Cardiac muscle cell (in vitro differentiated cells and primary cell): Measurements from ENCODE around the gene PRKRA. TPM values are rescaled to one million over a fixed set of nuclear protein-coding genes. Genes with fewer than 3 reads are reported as not detected.

Source experiments
- DNase-seq, 2 donors: peaks; one replicate each; pipeline versions ENCODE4 v3.0.0 to v3.0.0-alpha.2; 2010 to 2017; ENCODE audit warnings: low read depth in 1 of 2, low spot score in 1 of 2
- H3K27ac ChIP-seq: fragments of 200-600 bp; sonication (generic); 2 replicates; pipeline ENCODE4 v1.5.1; 2016
- H3K27me3 ChIP-seq: fragments of 200-600 bp; sonication (generic); 2 replicates; pipeline ENCODE4 v1.6.0; 2016; ENCODE audit warnings: control low read depth
- H3K36me3 ChIP-seq: fragments of 200-600 bp; sonication (generic); 2 replicates; pipeline ENCODE4 v1.5.1; 2016; ENCODE audit warnings: control low read depth
- H3K4me1 ChIP-seq: fragments of 200-600 bp; sonication (generic); 2 replicates; pipeline ENCODE4 v1.8.1; 2017; ENCODE audit warnings: low read depth, mild to moderate bottlenecking, mixed run types
- H3K4me3 ChIP-seq: fragments of 200-600 bp; sonication (generic); 2 replicates; pipeline ENCODE4 v1.5.1; 2016; ENCODE audit warnings: mild to moderate bottlenecking
- H3K9me3 ChIP-seq: fragments of 200-600 bp; sonication (generic); 2 replicates; pipeline ENCODE4 v1.5.1; 2017; ENCODE audit warnings: low read depth, mild to moderate bottlenecking, control low read depth
- polyA plus RNA-seq: library from polyadenylated mRNA; unstranded; fragments of >200 nt; fragmentation: Nextera tagmentation; extraction: Ambion mirVana; gene quantifications from 2 replicates; pipeline ENCODE4 v1.2.1, GENCODE V29; 2016
- total RNA-seq: library from RNA; depleted of rRNA; stranded (reverse); fragments of >200 nt; gene quantifications from 2 replicates; pipeline ENCODE4 v1.2.3, GENCODE V29; 2016
- TF ChIP-seq, protein P1 (sequence below): IDR thresholded peaks from 2 replicates; pipeline ENCODE4 v1.5.1; 2012; ENCODE audit warnings: low read depth, mild to moderate bottlenecking, low read length

PRKRA gene
- total and polyA plus RNA-seq, 2 experiments from 2014 or later, result 76.1 to 78.5 TPM

DNA sequence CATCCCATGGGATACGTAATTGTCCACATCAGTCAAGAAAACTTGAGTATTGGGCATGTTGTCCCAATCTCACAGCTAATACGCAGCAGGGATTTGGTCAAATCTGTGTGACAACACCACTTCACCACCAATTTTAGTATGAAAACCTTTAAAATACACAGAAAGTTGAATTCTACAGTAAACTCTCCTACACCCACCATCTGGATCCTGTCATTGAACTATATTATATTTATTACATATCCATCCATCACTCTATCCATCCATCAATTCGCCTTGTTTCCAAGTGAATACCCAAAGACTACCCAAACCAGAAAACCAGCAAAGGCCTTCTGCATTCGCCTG lies 28.3 kb upstream of the PRKRA start:
- Histone ChIP-seq H3K27me3 (no peaks in the 10 kb centered on the region), H3K27ac (no peak overlapping the region), H3K4me3 (no peak overlapping the region), H3K9me3 (no peaks in the 10 kb centered on the region), H3K36me3 (no peaks in the 10 kb centered on the region), H3K4me1 (peaks cover 13% of the 10 kb centered on the region)
- TF ChIP-seq, protein P1, sequence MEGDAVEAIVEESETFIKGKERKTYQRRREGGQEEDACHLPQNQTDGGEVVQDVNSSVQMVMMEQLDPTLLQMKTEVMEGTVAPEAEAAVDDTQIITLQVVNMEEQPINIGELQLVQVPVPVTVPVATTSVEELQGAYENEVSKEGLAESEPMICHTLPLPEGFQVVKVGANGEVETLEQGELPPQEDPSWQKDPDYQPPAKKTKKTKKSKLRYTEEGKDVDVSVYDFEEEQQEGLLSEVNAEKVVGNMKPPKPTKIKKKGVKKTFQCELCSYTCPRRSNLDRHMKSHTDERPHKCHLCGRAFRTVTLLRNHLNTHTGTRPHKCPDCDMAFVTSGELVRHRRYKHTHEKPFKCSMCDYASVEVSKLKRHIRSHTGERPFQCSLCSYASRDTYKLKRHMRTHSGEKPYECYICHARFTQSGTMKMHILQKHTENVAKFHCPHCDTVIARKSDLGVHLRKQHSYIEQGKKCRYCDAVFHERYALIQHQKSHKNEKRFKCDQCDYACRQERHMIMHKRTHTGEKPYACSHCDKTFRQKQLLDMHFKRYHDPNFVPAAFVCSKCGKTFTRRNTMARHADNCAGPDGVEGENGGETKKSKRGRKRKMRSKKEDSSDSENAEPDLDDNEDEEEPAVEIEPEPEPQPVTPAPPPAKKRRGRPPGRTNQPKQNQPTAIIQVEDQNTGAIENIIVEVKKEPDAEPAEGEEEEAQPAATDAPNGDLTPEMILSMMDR, result no peak
- DNase-seq, result no peak

DNA sequence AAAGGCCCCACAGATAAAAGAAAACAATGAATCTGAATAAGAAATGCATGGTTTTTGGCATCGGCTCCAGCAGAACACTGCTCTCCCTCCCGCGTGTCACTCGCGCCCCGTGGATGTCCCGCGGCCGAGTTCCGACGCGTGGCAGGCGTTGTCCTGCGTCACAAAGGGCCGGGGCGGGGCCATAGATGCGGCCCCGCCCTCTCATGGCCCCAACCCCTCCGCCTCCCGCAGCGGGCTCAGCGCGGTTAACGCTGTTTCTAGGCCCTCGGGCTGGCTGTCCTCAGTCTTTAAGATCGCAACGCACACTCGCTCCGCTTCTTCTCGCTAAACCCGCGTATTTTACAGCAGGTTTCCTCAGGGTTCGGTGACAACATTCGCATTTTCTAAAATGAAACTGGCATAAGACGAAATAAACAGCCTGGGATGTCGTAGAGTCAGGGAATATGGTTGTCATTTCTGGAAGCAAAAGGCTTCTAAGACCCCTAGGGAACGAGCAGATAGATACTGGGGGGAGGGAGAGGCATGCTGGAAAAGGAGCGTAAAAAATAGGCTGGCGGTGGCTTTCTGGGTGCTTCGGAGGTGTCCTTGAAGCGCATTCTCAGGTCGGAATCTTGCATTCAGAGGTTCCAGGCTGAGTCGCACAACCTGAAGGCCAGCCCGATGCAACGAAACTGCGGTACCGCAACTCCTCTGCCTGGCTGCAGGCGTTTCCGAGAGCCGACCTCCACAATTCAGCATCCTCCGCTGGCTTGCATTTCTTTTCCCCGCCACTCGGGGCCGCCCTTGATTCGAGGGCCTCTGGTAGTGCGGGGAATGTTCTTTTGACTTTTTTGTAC lies 27.7 kb upstream of the PRKRA start, which contains the start of gene FKBP7:
TSS of gene FKBP7 (minus strand) at position 162 of the 836 bp plus-strand sequence. CDS start at position 61, 101 bp downstream.
- Histone ChIP-seq H3K4me1 (peaks cover 13% of the 10 kb centered on the region), H3K36me3 (no peaks in the 10 kb centered on the region), H3K27me3 (no peaks in the 10 kb centered on the region), H3K4me3 (peak within 1 kb of the TSS; percentile 59), H3K9me3 (no peaks in the 10 kb centered on the region), H3K27ac (peak within 1 kb of the TSS; percentile 71)
- TF ChIP-seq, protein P1, result peak; percentile 66
- DNase-seq, result peak; percentile 87

- Histone ChIP-seq H3K4me3 (peak overlapping the region; percentile 59), H3K9me3 (no peaks in the 10 kb centered on the region), H3K27me3 (no peaks in the 10 kb centered on the region), H3K36me3 (no peaks in the 10 kb centered on the region), H3K4me1 (peaks cover 13% of the 10 kb centered on the region), H3K27ac (peak overlapping the region; percentile 71)
- DNase-seq, result peak; percentile 27 to 31
- TF ChIP-seq, protein P1, result no peak
These were observed 27.1 kb upstream of the PRKRA start for GRCh38 chr2:178478130-178478438.

DNA sequence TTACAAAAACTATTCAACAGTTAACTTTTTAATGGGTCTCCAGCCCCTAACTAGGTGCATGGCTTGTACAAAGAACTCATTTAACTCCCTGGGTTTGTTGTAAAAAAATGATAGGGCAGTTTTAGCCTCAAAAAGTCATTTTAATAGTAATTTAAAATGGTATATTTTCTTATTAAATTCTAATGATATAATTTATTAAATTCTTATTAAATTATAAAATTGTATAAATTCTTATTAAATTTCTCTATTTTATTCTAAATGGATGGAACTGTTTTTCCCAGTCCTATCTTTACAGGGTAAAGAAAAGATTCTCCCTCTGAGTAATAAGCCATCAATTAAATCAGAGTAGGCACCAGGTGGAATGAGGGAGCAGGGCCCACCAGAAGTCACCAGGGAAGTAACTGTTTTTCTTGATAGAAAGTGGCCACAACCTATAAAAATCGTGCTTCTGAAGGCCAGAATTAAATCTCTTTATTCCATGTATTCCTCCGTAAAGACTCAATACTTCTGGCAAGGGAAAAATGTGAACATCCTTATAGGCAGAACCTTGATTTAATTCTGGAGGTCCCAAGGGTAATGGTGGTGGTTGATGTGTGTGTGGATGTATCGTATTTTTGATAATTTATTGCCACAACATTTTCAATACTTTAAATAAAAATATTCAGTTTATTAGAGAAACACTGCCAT lies 26.6 kb upstream of the PRKRA start:
- no peaks in the 10 kb centered on the region for H3K9me3 ChIP-seq
- peak overlapping the region; percentile 59 for H3K4me3 ChIP-seq
- no peaks in the 10 kb centered on the region for H3K36me3 ChIP-seq
- no peaks in the 10 kb centered on the region for H3K27me3 ChIP-seq
- TF ChIP-seq, protein P1, result no peak
- peaks cover 13% of the 10 kb centered on the region for H3K4me1 ChIP-seq
- peak in 1 of 2 donors; percentile 12 for DNase-seq
- no peak overlapping the region for H3K27ac ChIP-seq

GRCh38 chr2:178476477-178476876 lies 25.5 kb upstream of the PRKRA start:
- no peak overlapping the region for H3K4me3 ChIP-seq
- H3K9me3 ChIP-seq, result no peaks in the 10 kb centered on the region
- no peaks in the 10 kb centered on the region for H3K27me3 ChIP-seq
- H3K36me3 ChIP-seq, result no peaks in the 10 kb centered on the region
- no peak overlapping the region for H3K27ac ChIP-seq
- no peak for DNase-seq
- H3K4me1 ChIP-seq, result peaks cover 12% of the 10 kb centered on the region
- TF ChIP-seq, protein P1, result no peak
